ENCODE data around the gene CTNNA2.

DNA sequence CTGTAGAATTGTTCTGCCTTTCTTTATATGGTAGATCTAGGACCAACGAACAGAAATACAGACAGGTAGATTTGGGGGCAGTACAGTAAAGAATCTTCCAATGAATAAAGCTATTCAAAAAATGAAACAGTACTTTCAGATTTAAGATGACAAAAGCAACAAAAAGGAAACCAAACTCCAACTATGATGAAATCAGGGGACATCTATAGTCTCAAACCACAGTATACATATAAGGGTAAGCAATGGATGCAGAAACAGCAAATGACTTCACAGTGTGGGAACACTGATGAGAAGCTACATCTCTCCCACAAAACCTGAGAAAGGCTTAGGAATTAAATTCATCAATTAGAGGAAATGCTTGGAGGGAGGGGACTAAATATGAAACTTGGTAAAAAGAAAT, 202.5 kb downstream of the CTNNA2 start:
- TF ChIP-seq POLR2AphosphoS5 (IDR thresholded peaks at IDR 0.05; ENCODE audit: low read depth, low read length) (no peak), POLR2A (IDR thresholded peaks at IDR 0.05; ENCODE audit: low read depth, low read length) (no peak), TAF1 (IDR thresholded peaks at IDR 0.05; ENCODE audit: borderline replicate concordance, low read depth, low read length) (no peak)
